Posterior vena cava (tissue), 2 donors: ENCODE data around the gene ENTPD2. TPM values are rescaled to one million over a fixed set of nuclear protein-coding genes. Genes with fewer than 3 reads are reported as not detected.

Experiments used
- DNase-seq: peaks from one replicate; pipeline ENCODE4 v3.0.0-alpha.2; 2020; ENCODE audit warnings: low spot score
- intact Hi-C, 2 donors: fragments of 100-400 bp; cut with DNase I; formaldehyde crosslinking; loops; one replicate each; pipeline versions ENCODE4 v1.14.1 to v1.14.2; 2022 to 2023
- total RNA-seq, 2 donors: library from RNA; stranded (reverse); fragmentation: NEBNext Ultra II Directional; extraction: Animal tissue kit (Norgen Biotek cat#: 25700); gene quantifications; one replicate each; pipeline ENCODE4 v1.2.1, GENCODE V29; 2021
- donor health status: DM: yes; HTN: yes; CAD: no.
- donor health status: DM: yes; HTN: yes; CAD: no.

ENTPD2 gene
- total RNA-seq, 2 donors from 2014 or later: 0.48 to 1.2 TPM

GRCh38 chr9:137025517-137025966 lies 28.3 kb downstream of the ENTPD2 start:
- intact Hi-C loops: loop anchor here in 1 of 2 donors (5.0 kb wide), 1 partner anchor 238 kb away; no protein-coding TSS in a partner anchor
- no peak for DNase-seq

- DNase-seq: no peak
- intact Hi-C loops: no loop called here
Observed at GRCh38 chr9:137023583-137023991, 30.3 kb downstream of the ENTPD2 start.

- DNase-seq: no peak
- intact Hi-C loops: no loop called here
Observed at GRCh38 chr9:137023157-137023556, 30.7 kb downstream of the ENTPD2 start.

GRCh38 chr9:137022662-137023008 lies 31.2 kb downstream of the ENTPD2 start:
- intact Hi-C loops: no loop called here
- DNase-seq: no peak

GRCh38 chr9:137021979-137022661 lies 31.7 kb downstream of the ENTPD2 start:
- intact Hi-C loops: no loop called here
- DNase-seq: no peak

GRCh38 chr9:137021568-137021978 lies 32.3 kb downstream of the ENTPD2 start:
- intact Hi-C loops: no loop called here
- no peak for DNase-seq

GRCh38 chr9:137020771-137021567 lies 32.9 kb downstream of the ENTPD2 start:
- intact Hi-C loops: no loop called here
- no peak for DNase-seq

- intact Hi-C loops: loop anchor here in 1 of 2 donors (5.0 kb wide), 1 partner anchor 413 kb away; no protein-coding TSS in a partner anchor
Observed at GRCh38 chr9:137019891-137020683, 33.8 kb downstream of the ENTPD2 start.

GRCh38 chr9:137018761-137019559 lies 34.9 kb downstream of the ENTPD2 start:
- DNase-seq: no peak
- intact Hi-C loops: loop anchor here in 1 of 2 donors (5.0 kb wide), 1 partner anchor 412 kb away; no protein-coding TSS in a partner anchor

More at GRCh38 chr9:137019891-137020683, 33.8 kb downstream of the ENTPD2 start:
- DNase-seq: no peak

- DNase-seq: no peak
- intact Hi-C loops: loop anchor here in 1 of 2 donors (5.0 kb wide), 1 partner anchor 411 kb away; no protein-coding TSS in a partner anchor
Observed at GRCh38 chr9:137017791-137018497, 35.9 kb downstream of the ENTPD2 start.

GRCh38 chr9:137017071-137017470 lies 36.8 kb downstream of the ENTPD2 start:
- no peak for DNase-seq
- intact Hi-C loops: loop anchor here in 1 of 2 donors (5.0 kb wide), 1 partner anchor 410 kb away; no protein-coding TSS in a partner anchor

GRCh38 chr9:137016436-137016835 lies 37.4 kb downstream of the ENTPD2 start:
- intact Hi-C loops: loop anchor here in 1 of 2 donors (5.0 kb wide), 1 partner anchor 409 kb away; no protein-coding TSS in a partner anchor
- DNase-seq: no peak

GRCh38 chr9:137015976-137016375 lies 37.9 kb downstream of the ENTPD2 start:
- intact Hi-C loops: loop anchor here in 1 of 2 donors (5.0 kb wide), 1 partner anchor 409 kb away; no protein-coding TSS in a partner anchor
- no peak for DNase-seq

GRCh38 chr9:137015540-137015930 lies 38.3 kb downstream of the ENTPD2 start:
- DNase-seq: no peak

GRCh38 chr9:137014776-137015539 lies 38.9 kb downstream of the ENTPD2 start:
- intact Hi-C loops: loop anchor here in 1 of 2 donors (5.0 kb wide), 1 partner anchor 408 kb away; no protein-coding TSS in a partner anchor
- no peak for DNase-seq

More at GRCh38 chr9:137015540-137015930, 38.3 kb downstream of the ENTPD2 start:
- intact Hi-C loops: loop anchor here in 1 of 2 donors (5.0 kb wide), 1 partner anchor 408 kb away; no protein-coding TSS in a partner anchor

GRCh38 chr9:137014166-137014565 lies 39.7 kb downstream of the ENTPD2 start:
- intact Hi-C loops: no loop called here
- DNase-seq: no peak

GRCh38 chr9:137013571-137013940 lies 40.3 kb downstream of the ENTPD2 start:
- no peak for DNase-seq
- intact Hi-C loops: no loop called here
